Smooth muscle cell (in vitro differentiated cells): ENCODE results near the gene SETX. TPM values are rescaled to one million over a fixed set of nuclear protein-coding genes. Genes with fewer than 3 reads are reported as not detected.
"Not testable (repeated sequence)": the region's sequence is repeated elsewhere in the genome, so short reads cannot be mapped to it uniquely, and the experiment has no call there.

Experiments used
- DNase-seq: peaks from one replicate; lab custom pipeline; 2025; ENCODE audit not compliant: unreplicated experiment; lab: John Stamatoyannopoulos, UW
- H2AFZ ChIP-seq: fragments of 200-600 bp; sonication (generic); 2 replicates; pipeline ENCODE4 v1.6.0; 2016; ENCODE audit warnings: antibody characterized with exemption, low read depth, mild to moderate bottlenecking
- H3F3A ChIP-seq: fragments of 200-600 bp; sonication (generic); 2 replicates; pipeline ENCODE4 v1.6.0; 2017; ENCODE audit warnings: antibody characterized with exemption, low read depth
- H3K27ac ChIP-seq: fragments of 200-600 bp; sonication (generic); 2 replicates; pipeline ENCODE4 v1.5.1; 2016; ENCODE audit warnings: low read depth, mild to moderate bottlenecking
- H3K27me3 ChIP-seq: fragments of 200-600 bp; sonication (generic); 2 replicates; pipeline ENCODE4 v1.6.1; 2016; ENCODE audit warnings: low read depth, mild to moderate bottlenecking
- H3K36me3 ChIP-seq: fragments of 200-600 bp; sonication (generic); 2 replicates; pipeline ENCODE4 v1.5.1; 2016; ENCODE audit warnings: low read depth
- H3K4me1 ChIP-seq: fragments of 200-600 bp; sonication (generic); 2 replicates; pipeline ENCODE4 v1.5.1; 2016; ENCODE audit warnings: low read depth
- H3K4me2 ChIP-seq: fragments of 200-600 bp; sonication (generic); 2 replicates; pipeline ENCODE4 v1.6.0; 2016; ENCODE audit warnings: mild to moderate bottlenecking
- H3K4me3 ChIP-seq: fragments of 200-600 bp; sonication (generic); 2 replicates; pipeline ENCODE4 v1.5.1; 2016; ENCODE audit warnings: mild to moderate bottlenecking
- H3K79me2 ChIP-seq: fragments of 200-600 bp; sonication (generic); 2 replicates; pipeline ENCODE4 v1.6.0; 2016; ENCODE audit warnings: low read depth, mild to moderate bottlenecking
- H3K9ac ChIP-seq: fragments of 200-600 bp; sonication (generic); 2 replicates; pipeline ENCODE4 v1.6.0; 2016; ENCODE audit warnings: low read depth
- H3K9me3 ChIP-seq: fragments of 200-600 bp; sonication (generic); replicated peaks from 2 replicates; pipeline ENCODE4 v1.5.1; 2016; ENCODE audit warnings: low read depth
- H4K20me1 ChIP-seq: fragments of 200-600 bp; sonication (generic); 2 replicates; pipeline ENCODE4 v1.6.0; 2016; ENCODE audit warnings: low read depth
- CTCF ChIP-seq: fragments of 200-600 bp; sonication (generic); IDR thresholded peaks from 2 replicates; pipeline ENCODE4 v1.5.1; 2017; ENCODE audit warnings: borderline replicate concordance, mild to moderate bottlenecking, antibody characterized with exemption; ENCODE audit not compliant: insufficient read depth, poor library complexity, severe bottlenecking
- WGBS: methylation state at CpG from one replicate; pipeline ENCODE4 v1.1.7; 2016; ENCODE audit warnings: low lambda C conversion rate; 5-methylcytosine and 5-hydroxymethylcytosine counted together
- polyA plus RNA-seq: library from polyadenylated mRNA; unstranded; fragments of >200 nt; fragmentation: Nextera tagmentation; extraction: Ambion mirVana; gene quantifications from 2 replicates; pipeline ENCODE4 v1.2.1, GENCODE V29; 2016
- total RNA-seq: library from RNA; depleted of rRNA; stranded (reverse); fragments of >200 nt; gene quantifications from 2 replicates; pipeline ENCODE4 v1.2.3, GENCODE V29; 2014

The SETX gene
- total and polyA plus RNA-seq, 2 experiments from 2014 or later: 11.4 to 50.9 TPM

- no peaks in the 10 kb centered on the region for H3K79me2 ChIP-seq
- no peak overlapping the region for H2AFZ ChIP-seq
- WGBS: 98% methylated on average over 8 of the region's 8 CpGs
- H3K9me3 ChIP-seq: no peaks in the 10 kb centered on the region
- TF ChIP-seq CTCF: no peak
- DNase-seq: no peak
- no peaks in the 10 kb centered on the region for H3K27me3 ChIP-seq
- H3K4me2 ChIP-seq: no peak overlapping the region
- no peaks in the 10 kb centered on the region for H3K36me3 ChIP-seq
- no peak overlapping the region for H3K9ac ChIP-seq
- peaks cover 2% of the 10 kb centered on the region for H3F3A ChIP-seq
- H3K4me1 ChIP-seq: no peaks in the 10 kb centered on the region
- no peaks in the 10 kb centered on the region for H4K20me1 ChIP-seq
- H3K4me3 ChIP-seq: no peak overlapping the region
- no peak overlapping the region for H3K27ac ChIP-seq
These were observed 29.6 kb upstream of the SETX start for GRCh38 chr9:132384376-132384775.

GRCh38 chr9:132383462-132383883, 28.7 kb upstream of the SETX start:
- no peaks in the 10 kb centered on the region for H3K4me1 ChIP-seq
- no peak for DNase-seq
- H2AFZ ChIP-seq: no peak overlapping the region
- no peaks in the 10 kb centered on the region for H3K79me2 ChIP-seq
- no peaks in the 10 kb centered on the region for H4K20me1 ChIP-seq
- H3K27me3 ChIP-seq: no peaks in the 10 kb centered on the region
- H3F3A ChIP-seq: peaks cover 3% of the 10 kb centered on the region
- no peak overlapping the region for H3K27ac ChIP-seq
- H3K4me2 ChIP-seq: no peak overlapping the region
- H3K9ac ChIP-seq: no peak overlapping the region
- H3K4me3 ChIP-seq: no peak overlapping the region
- H3K9me3 ChIP-seq: no peaks in the 10 kb centered on the region
- TF ChIP-seq CTCF: no peak
- 96% methylated on average over 10 of the region's 10 CpGs for WGBS
- H3K36me3 ChIP-seq: no peaks in the 10 kb centered on the region

GRCh38 chr9:132381966-132382541, 27.3 kb upstream of the SETX start:
- Histone ChIP-seq H3K9me3 (no peaks in the 10 kb centered on the region), H3K4me1 (no peaks in the 10 kb centered on the region), H3K4me3 (no peak overlapping the region), H3K27me3 (no peaks in the 10 kb centered on the region), H3K27ac (no peak overlapping the region), H3K36me3 (no peaks in the 10 kb centered on the region), H2AFZ (no peak overlapping the region), H3K4me2 (no peak overlapping the region), H3F3A (peaks cover 3% of the 10 kb centered on the region), H3K9ac (no peak overlapping the region), H4K20me1 (no peaks in the 10 kb centered on the region), H3K79me2 (no peaks in the 10 kb centered on the region)
- no peak for DNase-seq
- no peak for TF ChIP-seq CTCF
- 97% methylated on average over 9 of the region's 9 CpGs for WGBS

GRCh38 chr9:132378416-132378815, 23.6 kb upstream of the SETX start:
- not testable (repeated sequence) for H3F3A ChIP-seq, H3K4me2 ChIP-seq, H3K4me1 ChIP-seq, H3K79me2 ChIP-seq, H3K27ac ChIP-seq, DNase-seq, H3K27me3 ChIP-seq, H3K9ac ChIP-seq, H3K4me3 ChIP-seq, H2AFZ ChIP-seq, H4K20me1 ChIP-seq, H3K36me3 ChIP-seq, H3K9me3 ChIP-seq
- WGBS: 100% methylated on average over 2 of the region's 3 CpGs

GRCh38 chr9:132377769-132378168, 23.0 kb upstream of the SETX start:
- H2AFZ ChIP-seq, H3K79me2 ChIP-seq, H4K20me1 ChIP-seq, H3K4me1 ChIP-seq, H3F3A ChIP-seq, DNase-seq, H3K4me3 ChIP-seq, H3K27ac ChIP-seq, H3K9me3 ChIP-seq, H3K4me2 ChIP-seq, H3K9ac ChIP-seq, H3K27me3 ChIP-seq, H3K36me3 ChIP-seq: not testable (repeated sequence)
- 83% methylated on average over 1 of the region's 2 CpGs for WGBS
